Omental fat pad (tissue), 4 donors: Measurements from ENCODE around the gene CD74. TPM values are rescaled to one million over a fixed set of nuclear protein-coding genes. Genes with fewer than 3 reads are reported as not detected.
"Not testable (repeated sequence)": the region's sequence is repeated elsewhere in the genome, so short reads cannot be mapped to it uniquely, and the experiment has no call there.

ENCODE experiments used
- ATAC-seq: fragments of 150-250 bp; one replicate; pipeline ENCODE4 v1.9.1; 2016; ENCODE audit warnings: mild to moderate bottlenecking, moderate library complexity; ENCODE audit not compliant: low FRiP score
- DNase-seq: peaks from one replicate; pipeline ENCODE4 v3.0.0-alpha.2; 2019; ENCODE audit warnings: low spot score
- total RNA-seq, 4 donors: library from RNA; depleted of rRNA; stranded (reverse); fragments of >200 nt; gene quantifications; one replicate each; pipeline ENCODE4 v1.1.0, GENCODE V29; 2016
- TF ChIP-seq, protein P1 (sequence below), 3 donors: fragments of 450-650 bp; IDR thresholded peaks; one replicate each; pipeline ENCODE4 v1.5.1; 2016 to 2017; ENCODE audit warnings: antibody characterized with exemption in 3 of 3, mild to moderate bottlenecking in 3 of 3, moderate library complexity in 2 of 3

CD74 gene
- total RNA-seq, 4 donors from 2014 or later = 188 to 705 (median 639) TPM

DNA sequence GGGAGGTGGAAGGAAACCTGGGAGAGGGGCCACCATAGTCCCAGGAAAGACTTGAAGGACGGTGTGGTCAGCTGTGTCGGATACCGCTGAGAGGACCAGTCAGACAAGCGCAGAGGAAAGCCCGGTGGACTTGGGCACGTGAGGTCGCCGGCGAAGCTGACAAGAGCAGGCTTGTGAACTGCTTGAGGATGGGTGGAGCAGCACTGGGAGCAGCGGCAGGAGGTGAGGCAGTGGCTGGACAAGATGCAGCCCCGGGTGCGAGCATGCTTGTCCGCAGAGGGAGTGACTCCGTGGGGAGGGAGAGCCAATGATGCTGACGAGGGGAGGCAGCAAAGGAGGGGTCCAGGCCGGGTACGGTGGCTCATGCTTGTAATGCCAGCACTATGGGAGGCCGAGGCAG, 18.3 kb upstream of the CD74 start:
- DNase-seq (no peak), ATAC-seq (no peak)
- TF ChIP-seq, protein P1, sequence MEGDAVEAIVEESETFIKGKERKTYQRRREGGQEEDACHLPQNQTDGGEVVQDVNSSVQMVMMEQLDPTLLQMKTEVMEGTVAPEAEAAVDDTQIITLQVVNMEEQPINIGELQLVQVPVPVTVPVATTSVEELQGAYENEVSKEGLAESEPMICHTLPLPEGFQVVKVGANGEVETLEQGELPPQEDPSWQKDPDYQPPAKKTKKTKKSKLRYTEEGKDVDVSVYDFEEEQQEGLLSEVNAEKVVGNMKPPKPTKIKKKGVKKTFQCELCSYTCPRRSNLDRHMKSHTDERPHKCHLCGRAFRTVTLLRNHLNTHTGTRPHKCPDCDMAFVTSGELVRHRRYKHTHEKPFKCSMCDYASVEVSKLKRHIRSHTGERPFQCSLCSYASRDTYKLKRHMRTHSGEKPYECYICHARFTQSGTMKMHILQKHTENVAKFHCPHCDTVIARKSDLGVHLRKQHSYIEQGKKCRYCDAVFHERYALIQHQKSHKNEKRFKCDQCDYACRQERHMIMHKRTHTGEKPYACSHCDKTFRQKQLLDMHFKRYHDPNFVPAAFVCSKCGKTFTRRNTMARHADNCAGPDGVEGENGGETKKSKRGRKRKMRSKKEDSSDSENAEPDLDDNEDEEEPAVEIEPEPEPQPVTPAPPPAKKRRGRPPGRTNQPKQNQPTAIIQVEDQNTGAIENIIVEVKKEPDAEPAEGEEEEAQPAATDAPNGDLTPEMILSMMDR (IDR thresholded peaks at IDR 0.05) = no peak

DNA sequence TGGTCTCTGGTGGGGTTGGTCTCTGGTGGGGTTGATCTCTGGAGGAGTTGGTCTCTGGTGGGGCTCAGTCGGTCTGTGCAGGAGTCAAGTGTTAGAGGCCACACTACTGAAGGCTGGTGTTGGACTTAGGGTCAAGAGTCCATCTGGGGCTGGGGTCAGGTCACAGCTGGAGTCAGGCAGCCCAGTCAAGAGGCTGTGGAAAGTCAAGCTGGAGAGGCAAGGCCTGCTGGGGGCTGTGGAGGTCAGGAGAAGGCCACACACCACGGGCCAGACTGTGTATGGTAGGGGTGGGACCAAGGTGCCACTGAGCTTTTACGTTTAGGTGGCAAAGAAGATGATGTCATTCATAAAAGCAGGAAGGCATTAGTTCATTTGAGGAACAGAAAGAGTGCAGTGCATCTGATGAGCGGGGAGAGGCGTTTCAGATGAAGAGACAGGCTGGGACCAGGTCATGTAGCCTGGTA, 16.7 kb upstream of the CD74 start:
- no peak for ATAC-seq
- no peak for DNase-seq
- TF ChIP-seq, protein P1 (IDR thresholded peaks at IDR 0.05) = no peak

DNA sequence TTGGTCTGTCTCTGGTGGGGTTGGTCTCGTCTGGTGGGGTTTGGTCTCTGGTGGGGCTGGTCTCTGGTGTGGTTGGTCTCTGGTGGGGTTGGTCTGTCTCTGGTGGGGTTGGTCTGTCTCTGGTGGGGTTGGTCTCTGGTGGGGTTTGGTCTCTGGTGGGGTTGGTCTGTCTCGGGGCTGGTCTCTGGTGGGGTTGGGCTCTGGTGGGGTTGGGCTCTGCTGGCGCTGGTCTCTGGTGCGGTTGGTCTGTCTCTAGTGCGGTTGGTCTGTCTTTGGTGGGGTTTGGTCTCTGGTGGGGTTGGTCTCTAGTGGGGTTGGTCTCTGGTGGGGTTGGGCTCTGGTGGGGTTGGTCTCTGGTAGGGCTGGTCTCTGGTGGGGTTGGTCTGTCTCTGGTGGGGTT, 16.3 kb upstream of the CD74 start:
- DNase-seq (no peak), ATAC-seq (no peak)
- TF ChIP-seq, protein P1 (IDR thresholded peaks at IDR 0.05) = no peak

DNA sequence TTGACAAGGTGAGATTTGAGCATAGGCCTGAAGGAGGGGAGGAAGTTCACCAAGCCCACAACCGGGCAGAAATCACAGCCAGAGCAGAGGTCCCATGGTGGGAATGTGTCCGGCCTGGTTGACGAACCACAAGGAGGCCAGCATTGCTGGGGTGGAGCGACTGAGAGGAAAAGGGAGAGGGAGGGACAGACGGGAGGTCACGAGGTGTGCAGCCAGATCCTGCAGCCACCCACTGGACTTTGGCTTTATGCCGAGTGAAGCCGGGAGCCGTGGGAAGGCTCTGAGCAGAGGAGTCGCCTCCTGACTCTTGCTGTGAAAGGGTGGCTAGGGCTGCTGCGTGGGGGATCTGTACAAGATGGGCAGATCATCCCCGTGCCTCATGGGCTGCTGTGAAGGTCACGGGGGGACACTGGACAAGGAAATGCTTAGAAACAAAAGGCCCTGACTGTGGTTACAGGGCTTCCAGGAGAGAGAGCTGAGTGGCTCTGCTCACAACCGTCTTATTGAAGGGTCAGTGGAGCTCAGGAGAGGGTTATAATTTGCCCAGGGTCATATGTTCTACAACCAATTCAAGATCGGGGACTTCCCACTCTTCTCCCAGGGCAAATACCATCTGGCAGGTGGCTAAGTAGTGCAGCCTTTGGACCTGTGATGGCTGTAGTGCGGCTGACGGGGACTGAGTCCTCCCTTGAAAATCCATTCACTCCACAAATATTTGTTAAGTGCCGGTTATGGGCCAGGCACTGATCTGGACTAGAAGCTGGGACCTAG, 15.6 kb upstream of the CD74 start:
- TF ChIP-seq, protein P1 (IDR thresholded peaks at IDR 0.05) = no peak
- ATAC-seq = peak; percentile 31
- no peak for DNase-seq

DNA sequence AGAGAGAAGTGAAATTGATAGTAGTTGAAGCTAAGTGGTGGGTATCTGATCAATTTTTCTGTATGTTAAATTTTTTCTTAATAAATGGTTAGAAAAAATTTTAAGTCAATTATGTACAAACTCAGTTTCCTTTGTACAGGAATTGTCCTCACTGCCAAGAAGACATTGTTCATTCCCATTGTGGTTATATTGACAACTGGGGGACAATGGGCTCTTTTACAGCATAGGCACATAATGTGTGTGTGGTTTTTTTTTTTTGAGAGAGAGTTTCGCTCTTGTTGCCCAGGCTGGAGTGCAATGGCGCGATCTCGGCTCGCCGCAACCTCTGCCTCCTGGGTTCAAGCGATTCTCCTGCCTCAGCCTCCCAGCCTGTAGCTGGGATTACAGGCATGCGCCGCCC, 13.5 kb upstream of the CD74 start:
- DNase-seq, ATAC-seq: not testable (repeated sequence)

- TF ChIP-seq, protein P1 (IDR thresholded peaks at IDR 0.05) = no peak
- ATAC-seq = no peak
- no peak for DNase-seq
Measured at GRCh38 chr5:150422758-150423157, 10.0 kb upstream of the CD74 start.

DNA sequence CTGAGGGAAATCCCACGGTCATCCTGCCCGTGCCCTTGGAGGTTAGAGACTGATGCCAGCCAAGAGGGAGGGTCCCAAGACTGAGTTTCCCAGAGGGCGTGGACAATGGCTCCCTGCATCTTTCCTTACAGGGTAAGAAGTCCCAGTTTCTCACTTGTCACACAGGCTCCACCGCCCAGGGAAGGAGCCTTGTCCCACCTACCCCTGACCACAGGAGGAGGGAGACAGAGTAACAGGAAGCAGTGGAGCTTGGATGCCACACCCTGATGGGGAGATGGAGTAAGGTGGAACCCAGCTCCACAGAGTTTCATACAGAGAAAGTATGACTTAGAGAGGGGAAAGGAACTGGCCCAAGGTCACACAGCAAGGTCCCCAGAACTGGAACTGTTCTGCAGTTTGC, 9.4 kb upstream of the CD74 start:
- no peak for ATAC-seq

More for the DNA sequence above, 9.4 kb upstream of the CD74 start:
- TF ChIP-seq, protein P1 (IDR thresholded peaks at IDR 0.05) = no peak
- DNase-seq = no peak
